Measurements from ENCODE around the gene TUBB6.
A peak's percentile ranks its signal among the peaks of the same experiment; 100 is the strongest.

TUBB6 gene

DNA sequence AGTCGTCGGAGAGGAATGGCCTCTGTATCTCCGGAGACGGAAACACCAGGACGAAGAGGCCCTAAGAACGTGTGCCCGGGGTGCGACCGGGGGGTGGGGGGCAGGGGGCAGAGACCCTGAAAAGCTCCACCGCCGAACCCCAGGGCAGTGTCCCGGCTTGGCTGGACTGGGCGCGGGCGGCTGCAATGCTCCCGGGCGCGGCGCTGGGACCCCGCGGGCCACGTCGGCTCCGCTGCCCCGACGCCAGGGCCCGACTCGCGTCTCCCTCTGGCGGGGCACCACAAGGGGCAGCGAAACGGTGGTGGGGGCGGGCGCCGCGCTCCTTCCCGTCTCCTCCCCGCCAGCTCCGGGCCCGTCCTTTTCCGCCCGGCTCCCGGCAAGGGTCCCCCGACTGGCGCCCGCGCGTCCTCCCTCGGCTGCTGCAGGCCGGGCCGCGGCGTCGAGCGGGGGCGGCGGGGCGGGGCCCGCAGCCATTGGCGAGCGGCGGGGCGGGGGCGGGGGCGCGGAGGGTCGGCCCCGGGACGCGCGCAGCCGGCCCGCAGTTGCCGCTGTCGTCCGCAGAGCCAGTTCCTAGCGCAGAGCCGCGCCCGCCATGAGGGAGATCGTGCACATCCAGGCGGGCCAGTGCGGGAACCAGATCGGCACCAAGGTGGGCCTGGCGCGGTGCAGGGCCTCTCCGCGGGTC lies at the start of gene TUBB6:
TSS of gene TUBB6 (plus strand) at position 541 of the 685 bp plus-strand sequence. CDS start at position 593, 52 bp downstream.
- H3K4me3 ChIP-seq (ENCODE audit: low read depth, low read length), result peak within 1 kb of the TSS; percentile 81
- TF ChIP-seq POLR2A (IDR thresholded peaks at IDR 0.05; ENCODE audit: extremely low read depth, insufficient read length) (peak; percentile 79), MYC (IDR thresholded peaks at IDR 0.05; ENCODE audit: low read depth, low read length) (no peak; the same call in none of the 2 replicates), MAX (IDR thresholded peaks at IDR 0.05; ENCODE audit: low read depth, low read length) (0 out of 2 replicates have a peak, but pooled peaks have one; percentile 19)
- TF ChIP-seq, protein P1, sequence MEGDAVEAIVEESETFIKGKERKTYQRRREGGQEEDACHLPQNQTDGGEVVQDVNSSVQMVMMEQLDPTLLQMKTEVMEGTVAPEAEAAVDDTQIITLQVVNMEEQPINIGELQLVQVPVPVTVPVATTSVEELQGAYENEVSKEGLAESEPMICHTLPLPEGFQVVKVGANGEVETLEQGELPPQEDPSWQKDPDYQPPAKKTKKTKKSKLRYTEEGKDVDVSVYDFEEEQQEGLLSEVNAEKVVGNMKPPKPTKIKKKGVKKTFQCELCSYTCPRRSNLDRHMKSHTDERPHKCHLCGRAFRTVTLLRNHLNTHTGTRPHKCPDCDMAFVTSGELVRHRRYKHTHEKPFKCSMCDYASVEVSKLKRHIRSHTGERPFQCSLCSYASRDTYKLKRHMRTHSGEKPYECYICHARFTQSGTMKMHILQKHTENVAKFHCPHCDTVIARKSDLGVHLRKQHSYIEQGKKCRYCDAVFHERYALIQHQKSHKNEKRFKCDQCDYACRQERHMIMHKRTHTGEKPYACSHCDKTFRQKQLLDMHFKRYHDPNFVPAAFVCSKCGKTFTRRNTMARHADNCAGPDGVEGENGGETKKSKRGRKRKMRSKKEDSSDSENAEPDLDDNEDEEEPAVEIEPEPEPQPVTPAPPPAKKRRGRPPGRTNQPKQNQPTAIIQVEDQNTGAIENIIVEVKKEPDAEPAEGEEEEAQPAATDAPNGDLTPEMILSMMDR (IDR thresholded peaks at IDR 0.05; ENCODE audit: low read depth, low read length), result no peak
- DNase-seq (ENCODE audit: low read depth), result peak; percentile 92

- TF ChIP-seq MAX (IDR thresholded peaks at IDR 0.05; ENCODE audit: low read depth, low read length), result no peak
- TF ChIP-seq, protein P1 (IDR thresholded peaks at IDR 0.05; ENCODE audit: low read depth, low read length), result no peak
- no peak for TF ChIP-seq MYC (IDR thresholded peaks at IDR 0.05; ENCODE audit: low read depth, low read length)
- TF ChIP-seq POLR2A (IDR thresholded peaks at IDR 0.05; ENCODE audit: extremely low read depth, insufficient read length), result no peak
- DNase-seq (ENCODE audit: low read depth), result peak; percentile 59
- H3K4me3 ChIP-seq (ENCODE audit: low read depth, low read length), result peak overlapping the region; percentile 25
Observed at GRCh38 chr18:12258719-12259705, 49.0 kb upstream of the TUBB6 start.

GRCh38 chr18:12262748-12263147 lies 45.3 kb upstream of the TUBB6 start:
- TF ChIP-seq MYC (IDR thresholded peaks at IDR 0.05; ENCODE audit: low read depth, low read length) (no peak), POLR2A (IDR thresholded peaks at IDR 0.05; ENCODE audit: extremely low read depth, insufficient read length) (no peak), MAX (IDR thresholded peaks at IDR 0.05; ENCODE audit: low read depth, low read length) (no peak)
- TF ChIP-seq, protein P1 (IDR thresholded peaks at IDR 0.05; ENCODE audit: low read depth, low read length), result no peak
- no peak overlapping the region for H3K4me3 ChIP-seq (ENCODE audit: low read depth, low read length)
- DNase-seq (ENCODE audit: low read depth), result no peak

GRCh38 chr18:12264864-12265263 lies 43.2 kb upstream of the TUBB6 start:
- H3K4me3 ChIP-seq (ENCODE audit: low read depth, low read length), result no peak overlapping the region
- TF ChIP-seq POLR2A (IDR thresholded peaks at IDR 0.05; ENCODE audit: extremely low read depth, insufficient read length), result no peak
- DNase-seq (ENCODE audit: low read depth), result no peak

GRCh38 chr18:12271376-12272235 lies 36.4 kb upstream of the TUBB6 start:
- DNase-seq (ENCODE audit: low read depth), result peak; percentile 76
- H3K4me3 ChIP-seq (ENCODE audit: low read depth, low read length), result peak overlapping the region; percentile 44
- TF ChIP-seq POLR2A (IDR thresholded peaks at IDR 0.05; ENCODE audit: extremely low read depth, insufficient read length) (no peak), MYC (IDR thresholded peaks at IDR 0.05; ENCODE audit: low read depth, low read length) (no peak)
- TF ChIP-seq, protein P1 (IDR thresholded peaks at IDR 0.05; ENCODE audit: low read depth, low read length), result no peak
